Measurements from ENCODE around the gene PER1. TPM values are rescaled to one million over a fixed set of nuclear protein-coding genes. Genes with fewer than 3 reads are reported as not detected.

PER1 gene
- total and polyA plus RNA-seq, 2 of the 13 experiments (the other 11 are each of a cell fraction or from before 2014, with no cell fraction given) = 2.6 to 3.6 TPM

DNA sequence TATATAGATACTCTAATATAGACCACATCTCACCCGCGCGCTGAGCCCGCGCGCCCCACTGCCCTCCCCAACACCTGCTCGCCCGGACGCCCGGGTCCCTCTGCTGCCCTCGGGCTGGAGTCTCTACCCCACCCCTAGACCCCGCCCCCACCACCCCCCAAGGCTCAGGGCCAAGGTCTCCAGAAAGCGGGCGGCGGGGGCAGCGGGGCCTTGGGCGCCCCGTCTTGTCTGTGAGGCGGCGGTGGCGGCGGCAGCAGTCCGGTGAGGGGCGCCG lies 30.9 kb downstream of the PER1 start:
- Histone ChIP-seq H3K9ac (ENCODE audit: insufficient read depth, low read depth, low read length) (0 out of 2 replicates have a peak overlapping the region, but pooled peaks have one; percentile 10), H3K9me3 (ENCODE audit: low read length) (no peaks in the 10 kb centered on the region), H3K27me3 (ENCODE audit: control insufficient read depth in 1 of 2, insufficient read depth in 2 of 2, low read length in 2 of 2) (peaks cover 5 to 49% of the 10 kb centered on the region in 2 experiments), H2AFZ (ENCODE audit: low read length) (no peak overlapping the region), H3K4me1 (ENCODE audit: insufficient read depth, low read length) (peaks cover 67% of the 10 kb centered on the region), H3K4me3 (replicated peaks in 1 of 3; ENCODE audit: insufficient read depth in 1 of 3, low read depth in 2 of 3, low read length in 3 of 3) (peak overlapping the region; percentile 48 to 95 (median 68)), H3K4me2 (ENCODE audit: low read depth, low read length) (peak overlapping the region; percentile 100), H3K36me3 (replicated peaks in 1 of 2; ENCODE audit: control insufficient read depth in 1 of 2, insufficient read depth in 2 of 2, low read length in 2 of 2) (no peaks in the 10 kb centered on the region), H3K27ac (ENCODE audit: extremely low read length, insufficient read depth, low read length) (no peak overlapping the region), H4K20me1 (ENCODE audit: insufficient read depth, low read length) (peaks cover 13% of the 10 kb centered on the region; the same call in 1 of the 2 replicates), H3K79me2 (ENCODE audit: insufficient read depth, low read length) (no peaks in the 10 kb centered on the region)
- ATAC-seq = no peak
- in situ Hi-C loops (cut with HindIII; ENCODE audit: extremely low pct_ligation_motif_present, low pct_unique_long_range_greater_than_20kb) = loop anchor here (5.0 to 10.0 kb wide), 3 partner anchors 36 to 181 kb away; no protein-coding TSS in a partner anchor
- 0% methylated on average over 10 of the region's 25 CpGs for WGBS (ENCODE audit: low lambda C conversion rate)
- no peak for TF ChIP-seq RBM22 (optimal IDR thresholded peaks at IDR 0.05; ENCODE audit: low read length)
- TF ChIP-seq ZNF672 (CRISPR knock-in tag; IDR thresholded peaks at IDR 0.05) = 0 out of 2 replicates have a peak, but pooled peaks have one; percentile 5
- TF ChIP-seq ZNF432 (CRISPR knock-in tag; IDR thresholded peaks at IDR 0.05; ENCODE audit: borderline replicate concordance) = no peak
- ChIA-PET POLR2A (interaction anchor here (5.1 kb wide), 1 partner anchor 52 kb away, joined by 35 read pairs; no protein-coding TSS in a partner anchor), CTCF (ENCODE audit: low intra/inter-chr PET ratio, low total read pairs) (interaction anchor here (1.1 to 1.4 kb wide), 2 partner anchors 38 to 65 kb away, joined by 3 to 4 read pairs; no protein-coding TSS in a partner anchor)
- intact Hi-C loops (cut with micrococcal nuclease; ENCODE audit: unreplicated experiment) = no loop called here
- no peak for DNase-seq (ENCODE audit: low spot score)
- BruUV-seq (replicated peaks) = no TSS peak
- no peak for FAIRE-seq

DNA sequence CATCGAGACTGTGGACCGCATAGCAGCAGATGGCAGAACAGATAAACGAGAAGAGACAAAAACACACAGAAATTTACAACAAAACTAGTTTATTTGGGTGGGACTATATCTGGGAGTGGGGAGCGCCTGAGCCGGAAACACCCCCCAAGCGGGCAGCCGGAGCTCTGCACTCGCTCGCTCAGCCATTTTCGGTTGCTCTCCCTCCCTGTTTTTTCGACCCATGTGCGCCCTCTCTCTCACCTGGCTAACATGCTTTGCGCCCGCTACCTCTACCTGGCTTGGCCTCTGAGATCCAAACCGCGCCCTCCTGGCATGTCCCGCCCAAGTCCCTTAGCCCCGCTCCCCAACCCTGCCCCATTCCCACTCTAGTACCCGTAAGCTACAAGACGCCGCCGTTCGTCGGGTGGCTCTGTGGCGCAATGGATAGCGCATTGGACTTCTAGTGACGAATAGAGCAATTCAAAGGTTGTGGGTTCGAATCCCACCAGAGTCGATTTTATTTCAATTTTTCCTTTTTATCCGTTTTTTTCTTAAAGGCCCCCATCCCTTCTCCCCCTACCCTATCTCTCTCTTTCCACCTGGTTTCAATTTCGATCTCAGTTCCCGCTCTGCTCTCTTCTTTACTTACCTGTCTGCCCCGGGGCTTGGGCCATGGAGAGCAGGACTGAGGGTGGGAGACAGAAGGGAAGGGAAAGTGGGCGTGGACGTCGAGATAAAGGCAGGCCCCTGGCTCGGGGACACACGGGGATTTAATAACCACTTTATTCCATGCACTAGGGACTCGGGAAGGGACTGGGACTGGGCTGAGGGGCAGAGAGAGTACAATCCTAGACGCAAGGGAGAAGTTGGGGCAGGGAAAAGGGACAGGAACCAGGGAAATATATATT lies 31.4 kb downstream of the PER1 start:
- no peak for DNase-seq (ENCODE audit: low spot score)
- peaks cover 13% of the 10 kb centered on the region; the same call in 1 of the 2 replicates for H4K20me1 ChIP-seq (ENCODE audit: insufficient read depth, low read length)
- POLR2A ChIA-PET = interaction anchor here (0.6 to 5.1 kb wide), 8 partner anchors 19 to 1410 kb away, joined by 3 to 35 read pairs (median 5); partner anchors contain the start of gene BORCS6
- intact Hi-C loops (cut with micrococcal nuclease; ENCODE audit: unreplicated experiment) (loop anchor here (1.0 kb wide), 1 partner anchor 38 kb away; no protein-coding TSS in a partner anchor), in situ Hi-C loops (cut with HindIII; ENCODE audit: extremely low pct_ligation_motif_present, low pct_unique_long_range_greater_than_20kb) (loop anchor here (5.0 to 10.0 kb wide), 3 partner anchors 37 to 182 kb away; no protein-coding TSS in a partner anchor)
- no peak overlapping the region for H2AFZ ChIP-seq (ENCODE audit: low read length)
- peak overlapping the region; percentile 31 for H3K9ac ChIP-seq (ENCODE audit: insufficient read depth, low read depth, low read length)
- peaks cover 5 to 54% of the 10 kb centered on the region in 2 experiments for H3K27me3 ChIP-seq (ENCODE audit: control insufficient read depth in 1 of 2, insufficient read depth in 2 of 2, low read length in 2 of 2)
- H3K4me3 ChIP-seq (replicated peaks in 1 of 3; ENCODE audit: insufficient read depth in 1 of 3, low read depth in 2 of 3, low read length in 3 of 3) = peak overlapping the region; percentile 48 to 95 (median 68)
- peaks cover 67% of the 10 kb centered on the region for H3K4me1 ChIP-seq (ENCODE audit: insufficient read depth, low read length)
- no TSS peak for BruUV-seq (replicated peaks)
- H3K4me2 ChIP-seq (ENCODE audit: low read depth, low read length) = peak overlapping the region; percentile 100
- WGBS (ENCODE audit: low lambda C conversion rate) = 1% methylated on average over 40 of the region's 40 CpGs
- H3K9me3 ChIP-seq (ENCODE audit: low read length) = no peaks in the 10 kb centered on the region
- peak; percentile 2; the same call in 1 of the 3 replicates for ATAC-seq
- CTCF ChIA-PET (ENCODE audit: low intra/inter-chr PET ratio, low total read pairs) = interaction anchor here (1.1 to 1.4 kb wide), 2 partner anchors 38 to 65 kb away, joined by 3 to 4 read pairs; no protein-coding TSS in a partner anchor
- peak overlapping the region; percentile 33 for H3K27ac ChIP-seq (ENCODE audit: extremely low read length, insufficient read depth, low read length)
- no peaks in the 10 kb centered on the region for H3K79me2 ChIP-seq (ENCODE audit: insufficient read depth, low read length)
- FAIRE-seq = no peak
- no peaks in the 10 kb centered on the region for H3K36me3 ChIP-seq (replicated peaks in 1 of 2; ENCODE audit: control insufficient read depth in 1 of 2, insufficient read depth in 2 of 2, low read length in 2 of 2)
- TF ChIP-seq, protein P1, sequence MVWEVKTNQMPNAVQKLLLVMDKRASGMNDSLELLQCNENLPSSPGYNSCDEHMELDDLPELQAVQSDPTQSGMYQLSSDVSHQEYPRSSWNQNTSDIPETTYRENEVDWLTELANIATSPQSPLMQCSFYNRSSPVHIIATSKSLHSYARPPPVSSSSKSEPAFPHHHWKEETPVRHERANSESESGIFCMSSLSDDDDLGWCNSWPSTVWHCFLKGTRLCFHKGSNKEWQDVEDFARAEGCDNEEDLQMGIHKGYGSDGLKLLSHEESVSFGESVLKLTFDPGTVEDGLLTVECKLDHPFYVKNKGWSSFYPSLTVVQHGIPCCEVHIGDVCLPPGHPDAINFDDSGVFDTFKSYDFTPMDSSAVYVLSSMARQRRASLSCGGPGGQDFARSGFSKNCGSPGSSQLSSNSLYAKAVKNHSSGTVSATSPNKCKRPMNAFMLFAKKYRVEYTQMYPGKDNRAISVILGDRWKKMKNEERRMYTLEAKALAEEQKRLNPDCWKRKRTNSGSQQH (CRISPR knock-in tag; IDR thresholded peaks at IDR 0.05; ENCODE audit: low read depth) = peak; percentile 3; the same call in 1 of the 2 replicates
- TF ChIP-seq ZBTB20 (CRISPR knock-in tag; IDR thresholded peaks at IDR 0.05; ENCODE audit: borderline replicate concordance, low read depth) (peak; percentile 52; the same call in 1 of the 2 replicates), YY1 (IDR thresholded peaks at IDR 0.05; ENCODE audit: insufficient read depth, insufficient replicate concordance, low read depth, low read length) (peak; percentile 46), HNF4A (CRISPR knock-in tag; IDR thresholded peaks at IDR 0.05) (0 out of 2 replicates have a peak, but pooled peaks have one; percentile 5), RXRB (CRISPR knock-in tag; IDR thresholded peaks at IDR 0.05; ENCODE audit: borderline replicate concordance) (no peak; the same call in 1 of the 2 replicates), HNRNPLL (IDR thresholded peaks at IDR 0.05; ENCODE audit: low read depth, low read length, poor library complexity, severe bottlenecking) (peak; percentile 35), DNMT3B (CRISPR knock-in tag; conservative IDR thresholded peaks at IDR 0.05) (0 out of 2 replicates have a peak, but pooled peaks have one; percentile 61), AHR (CRISPR knock-in tag; IDR thresholded peaks at IDR 0.05) (0 out of 2 replicates have a peak, but pooled peaks have one; percentile 36), MAF1 (CRISPR knock-in tag; IDR thresholded peaks at IDR 0.05; ENCODE audit: borderline replicate concordance) (peak; percentile 93; the same call in 1 of the 2 replicates), ZNF350 (CRISPR knock-in tag; IDR thresholded peaks at IDR 0.05; ENCODE audit: borderline replicate concordance, low read depth) (peak; percentile 85; the same call in 1 of the 2 replicates), RXRA (CRISPR knock-in tag; IDR thresholded peaks at IDR 0.05) (peak; percentile 38), HDAC1 (CRISPR knock-in tag; IDR thresholded peaks at IDR 0.05) (peak; percentile 4; the same call in 1 of the 2 replicates)

Measured in HepG2 (cell line).